Sciatic nerve (tissue), 2 donors: ENCODE data around the gene GPS2. TPM values are rescaled to one million over a fixed set of nuclear protein-coding genes. Genes with fewer than 3 reads are reported as not detected.

Experiments
- ATAC-seq: fragments of 200-7000 bp; cut with Tn5 transposase; one replicate; pipeline ENCODE4 v1.9.1; 2020; ENCODE audit warnings: mild to moderate bottlenecking, moderate library complexity
- DNase-seq: peaks from one replicate; pipeline ENCODE4 v3.0.0-alpha.2; 2020; ENCODE audit warnings: low spot score
- intact Hi-C: fragments of 100-400 bp; cut with DNase I; formaldehyde crosslinking; loops from one replicate; pipeline ENCODE4 v1.14.2; 2022
- total RNA-seq: library from RNA; stranded (reverse); fragmentation: NEBNext Ultra II Directional; extraction: Animal tissue kit (Norgen Biotek cat#: 25700); gene quantifications from one replicate; pipeline ENCODE4 v1.2.1, GENCODE V29; 2021
- donor health status: DM: no; HTN: no; CAD: no.
- donor health status: DM: no; HTN: no; CAD: no.

GPS2 gene
- total RNA-seq, 1 donor from 2014 or later: 53.8 TPM

GRCh38 chr17:7323731-7324437, 8.7 kb upstream of the GPS2 start:
- peak; percentile 6 for ATAC-seq
- intact Hi-C loops: no loop called here
- DNase-seq: no peak

- ATAC-seq (no peak), DNase-seq (no peak)
- intact Hi-C loops: no loop called here
Measured at GRCh38 chr17:7322520-7323194, 7.5 kb upstream of the GPS2 start.

- DNase-seq (no peak), ATAC-seq (no peak)
- intact Hi-C loops: no loop called here
Measured at GRCh38 chr17:7321466-7321865, 6.3 kb upstream of the GPS2 start.

GRCh38 chr17:7318121-7318860, 3.1 kb upstream of the GPS2 start:
- no peak for DNase-seq
- intact Hi-C loops: no loop called here
- no peak for ATAC-seq

- intact Hi-C loops: no loop called here
- no peak for ATAC-seq
- no peak for DNase-seq
Measured at GRCh38 chr17:7317161-7317803, 2.1 kb upstream of the GPS2 start.

GRCh38 chr17:7315570-7316235, 543 bp upstream of the GPS2 start:
- intact Hi-C loops: no loop called here
- no peak for DNase-seq
- peak; percentile 22 for ATAC-seq

GRCh38 chr17:7313890-7314718, 1.1 kb downstream of the GPS2 start:
- DNase-seq: no peak
- ATAC-seq: no peak

GRCh38 chr17:7313088-7313889, 1.9 kb downstream of the GPS2 start:
- intact Hi-C loops: no loop called here
- DNase-seq: no peak
- ATAC-seq: no peak

More at GRCh38 chr17:7313890-7314718, 1.1 kb downstream of the GPS2 start:
- intact Hi-C loops: no loop called here

GRCh38 chr17:7312432-7313087, 2.6 kb downstream of the GPS2 start:
- intact Hi-C loops: no loop called here
- no peak for DNase-seq
- ATAC-seq: no peak

- no peak for DNase-seq
- no peak for ATAC-seq
- intact Hi-C loops: no loop called here
Measured at GRCh38 chr17:7311110-7311705, 4.0 kb downstream of the GPS2 start.

GRCh38 chr17:7309628-7310027, 5.5 kb downstream of the GPS2 start:
- DNase-seq: no peak
- ATAC-seq: no peak
- intact Hi-C loops: no loop called here

GRCh38 chr17:7308625-7309433, 6.3 kb downstream of the GPS2 start:
- intact Hi-C loops: no loop called here
- ATAC-seq: peak; percentile 20
- DNase-seq: no peak

GRCh38 chr17:7307686-7308624, 7.2 kb downstream of the GPS2 start:
- DNase-seq (peak; percentile 82), ATAC-seq (no peak)
- intact Hi-C loops: no loop called here

GRCh38 chr17:7306911-7307685, 8.1 kb downstream of the GPS2 start, which contains the start of gene EIF5A:
Gene EIF5A, plus strand, starts transcription at chr17:7307628. Its CDS starts 2,008 bp downstream, at chr17:7309636.
- ATAC-seq (peak; percentile 97), DNase-seq (peak; percentile 100)
- intact Hi-C loops: no loop called here
